Left renal pelvis (tissue), 4 donors: Measurements from ENCODE around the gene GRPEL1. TPM values are rescaled to one million over a fixed set of nuclear protein-coding genes. Genes with fewer than 3 reads are reported as not detected.
"Not testable (repeated sequence)": the region's sequence is repeated elsewhere in the genome, so short reads cannot be mapped to it uniquely, and the experiment has no call there.

Experiments used
- DNase-seq, 4 donors: peaks; one replicate each; pipeline ENCODE4 v3.0.0-alpha.2; 2013; ENCODE audit warnings: low read depth in 4 of 4, low spot score in 3 of 4
- polyA plus RNA-seq, 4 donors: library from polyadenylated mRNA; unstranded; fragments of 120-200 nt; gene quantifications; one replicate each; pipeline ENCODE4 v1.2.1, GENCODE V29; 2013; ENCODE audit not compliant: insufficient read length in 4 of 4

Gene GRPEL1
- polyA plus RNA-seq, 4 donors = 20.2 to 38.0 (median 32.9) TPM

GRCh38 chr4:7094916-7095315 lies 27.1 kb upstream of the GRPEL1 start:
- DNase-seq = no peak

GRCh38 chr4:7092026-7092425 lies 24.2 kb upstream of the GRPEL1 start:
- DNase-seq = no peak

- no peak for DNase-seq
These were observed 21.5 kb upstream of the GRPEL1 start for GRCh38 chr4:7089213-7089986.

GRCh38 chr4:7087036-7087435 lies 19.2 kb upstream of the GRPEL1 start:
- no peak for DNase-seq

- no peak for DNase-seq
These were observed 18.5 kb upstream of the GRPEL1 start for GRCh38 chr4:7086384-7086783.

GRCh38 chr4:7084564-7084961 lies 16.7 kb upstream of the GRPEL1 start:
- not testable (repeated sequence) for DNase-seq

- no peak for DNase-seq
These were observed 16.0 kb upstream of the GRPEL1 start for GRCh38 chr4:7083597-7084563.

- DNase-seq = not testable (repeated sequence)
These were observed 12.0 kb upstream of the GRPEL1 start for GRCh38 chr4:7079909-7080308.

GRCh38 chr4:7079483-7079882 lies 11.6 kb upstream of the GRPEL1 start:
- DNase-seq = not testable (repeated sequence)

GRCh38 chr4:7078025-7078424 lies 10.2 kb upstream of the GRPEL1 start:
- DNase-seq = no peak

- DNase-seq = no peak
These were observed 9.5 kb upstream of the GRPEL1 start for GRCh38 chr4:7077371-7077770.

GRCh38 chr4:7076696-7077082 lies 8.8 kb upstream of the GRPEL1 start:
- DNase-seq = no peak

- DNase-seq = no peak
These were observed 8.3 kb upstream of the GRPEL1 start for GRCh38 chr4:7075962-7076695.

GRCh38 chr4:7074426-7074825 lies 6.6 kb upstream of the GRPEL1 start:
- DNase-seq = no peak

- no peak for DNase-seq
These were observed 5.9 kb upstream of the GRPEL1 start for GRCh38 chr4:7073526-7074390.

GRCh38 chr4:7073059-7073458 lies 5.2 kb upstream of the GRPEL1 start:
- DNase-seq = no peak

- peak in 3 of 4 donors; percentile 60 to 67 (median 65) for DNase-seq
These were observed 3.1 kb upstream of the GRPEL1 start for GRCh38 chr4:7070729-7071511.

GRCh38 chr4:7068883-7069282 lies 1.0 kb upstream of the GRPEL1 start:
- DNase-seq = no peak

GRCh38 chr4:7068279-7068842 lies 497 bp upstream of the GRPEL1 start:
- DNase-seq = no peak
